GM12875 (cell line): Measurements from ENCODE around the gene VCP.

Experiments used
- H3K4me3 ChIP-seq: one replicate; pipeline ENCODE4 v1.5.1; 2011; ENCODE audit warnings: low read depth, low read length, control low read depth
- TF ChIP-seq, protein P1 (sequence below): IDR thresholded peaks from 2 replicates; pipeline ENCODE4 v1.5.1; 2011; ENCODE audit warnings: low read depth, mild to moderate bottlenecking, control low read depth, inconsistent platforms, low read length, moderate library complexity, borderline replicate concordance; ENCODE audit not compliant: insufficient read depth

The VCP gene

DNA sequence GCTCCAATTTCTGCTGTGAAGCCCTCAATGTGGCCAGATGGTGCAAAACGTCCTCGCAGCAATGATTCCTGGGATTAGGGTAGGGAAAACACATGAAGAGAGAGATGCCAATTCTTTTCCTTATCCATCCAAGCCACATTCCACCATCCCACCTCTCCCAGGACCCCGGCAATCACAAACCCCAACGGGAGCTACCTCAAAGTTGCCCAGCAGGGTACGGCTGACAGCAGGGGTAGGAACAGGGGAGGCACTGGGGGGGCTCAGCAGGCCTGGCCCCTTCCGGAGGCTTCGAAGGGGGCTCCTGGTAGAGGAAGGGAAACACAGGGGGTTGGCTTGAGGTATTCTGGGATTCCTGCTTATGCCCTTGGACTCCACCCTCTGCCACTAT lies 33.9 kb upstream of the VCP start:
- no peak overlapping the region for H3K4me3 ChIP-seq
- TF ChIP-seq, protein P1, sequence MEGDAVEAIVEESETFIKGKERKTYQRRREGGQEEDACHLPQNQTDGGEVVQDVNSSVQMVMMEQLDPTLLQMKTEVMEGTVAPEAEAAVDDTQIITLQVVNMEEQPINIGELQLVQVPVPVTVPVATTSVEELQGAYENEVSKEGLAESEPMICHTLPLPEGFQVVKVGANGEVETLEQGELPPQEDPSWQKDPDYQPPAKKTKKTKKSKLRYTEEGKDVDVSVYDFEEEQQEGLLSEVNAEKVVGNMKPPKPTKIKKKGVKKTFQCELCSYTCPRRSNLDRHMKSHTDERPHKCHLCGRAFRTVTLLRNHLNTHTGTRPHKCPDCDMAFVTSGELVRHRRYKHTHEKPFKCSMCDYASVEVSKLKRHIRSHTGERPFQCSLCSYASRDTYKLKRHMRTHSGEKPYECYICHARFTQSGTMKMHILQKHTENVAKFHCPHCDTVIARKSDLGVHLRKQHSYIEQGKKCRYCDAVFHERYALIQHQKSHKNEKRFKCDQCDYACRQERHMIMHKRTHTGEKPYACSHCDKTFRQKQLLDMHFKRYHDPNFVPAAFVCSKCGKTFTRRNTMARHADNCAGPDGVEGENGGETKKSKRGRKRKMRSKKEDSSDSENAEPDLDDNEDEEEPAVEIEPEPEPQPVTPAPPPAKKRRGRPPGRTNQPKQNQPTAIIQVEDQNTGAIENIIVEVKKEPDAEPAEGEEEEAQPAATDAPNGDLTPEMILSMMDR = no peak

DNA sequence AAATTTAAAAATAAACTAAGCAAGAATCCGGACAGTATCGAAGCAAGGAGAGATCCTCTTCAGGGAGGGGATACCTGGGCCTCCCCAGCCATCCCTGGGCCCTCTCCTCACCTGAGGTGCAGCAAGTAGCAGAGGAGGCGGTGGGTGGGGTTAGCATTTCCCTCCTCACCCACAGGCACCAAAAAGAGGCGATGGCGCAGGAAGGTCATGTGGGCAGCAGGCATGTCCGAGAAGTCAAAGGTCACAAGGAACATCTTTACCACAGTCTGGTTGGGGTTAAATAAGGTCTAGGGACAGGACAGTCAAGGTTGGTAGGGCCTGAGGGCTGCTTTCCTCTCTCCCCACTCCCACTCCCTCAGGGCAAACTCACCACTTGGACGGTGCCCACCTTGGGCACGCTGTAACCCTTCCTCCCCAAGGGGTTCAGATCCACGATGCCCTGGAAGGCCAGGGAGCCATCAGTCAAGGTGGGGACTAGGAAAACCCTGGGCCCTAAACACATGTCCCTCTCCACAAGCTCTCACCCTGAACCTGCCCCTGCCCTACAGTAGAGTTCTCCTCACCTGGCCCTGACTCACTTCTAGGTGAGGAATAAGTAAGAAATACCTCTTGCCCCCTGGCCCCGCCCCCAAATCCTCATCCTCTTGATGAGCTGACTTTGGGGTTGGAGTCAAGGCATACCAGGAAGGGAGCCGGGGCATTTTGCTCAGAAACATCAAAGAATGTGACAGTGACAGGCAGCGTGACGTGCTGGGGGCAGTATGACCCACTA lies 33.3 kb upstream of the VCP start:
- no peak overlapping the region for H3K4me3 ChIP-seq
- TF ChIP-seq, protein P1 = no peak

DNA sequence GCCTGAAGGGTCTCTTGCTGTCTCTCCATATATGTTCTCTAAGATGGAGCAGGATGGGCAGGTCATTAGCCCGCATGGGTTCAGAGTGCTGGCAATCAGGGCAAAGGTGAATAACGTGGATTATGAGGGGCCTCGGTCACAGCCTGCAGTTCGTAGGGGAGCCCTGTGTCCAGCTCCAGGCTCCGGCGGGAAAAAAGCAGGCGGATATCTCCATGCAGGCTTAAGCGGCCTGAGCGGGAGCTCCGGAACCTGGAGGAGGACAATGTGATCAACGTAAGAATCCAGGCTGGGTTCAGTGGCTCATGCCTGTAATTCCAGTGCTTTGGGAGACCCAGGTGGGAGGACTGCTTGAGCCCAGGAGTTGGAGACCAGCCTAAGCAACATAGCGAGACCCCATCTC lies 32.7 kb upstream of the VCP start:
- TF ChIP-seq, protein P1 = no peak
- no peak overlapping the region for H3K4me3 ChIP-seq

DNA sequence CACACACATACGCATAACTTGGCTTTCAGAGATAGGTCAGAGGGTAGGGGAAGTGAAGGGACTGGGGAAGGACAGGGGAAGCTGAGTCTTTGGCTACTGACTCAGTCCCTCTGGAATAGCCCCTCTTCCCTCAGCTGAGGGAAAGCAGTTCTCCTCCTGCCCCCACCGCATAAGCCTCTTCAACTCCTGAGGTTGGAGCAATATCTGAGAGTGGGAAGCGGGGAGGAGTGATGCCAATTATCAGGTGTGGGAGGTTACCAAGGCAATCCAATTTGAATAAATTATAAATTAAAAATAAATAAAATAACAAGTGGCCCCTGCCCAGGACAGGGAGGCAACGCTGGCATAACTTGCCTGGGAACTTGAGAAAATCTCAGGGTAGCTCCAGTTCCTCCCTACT lies 32.2 kb upstream of the VCP start:
- TF ChIP-seq, protein P1 = no peak

DNA sequence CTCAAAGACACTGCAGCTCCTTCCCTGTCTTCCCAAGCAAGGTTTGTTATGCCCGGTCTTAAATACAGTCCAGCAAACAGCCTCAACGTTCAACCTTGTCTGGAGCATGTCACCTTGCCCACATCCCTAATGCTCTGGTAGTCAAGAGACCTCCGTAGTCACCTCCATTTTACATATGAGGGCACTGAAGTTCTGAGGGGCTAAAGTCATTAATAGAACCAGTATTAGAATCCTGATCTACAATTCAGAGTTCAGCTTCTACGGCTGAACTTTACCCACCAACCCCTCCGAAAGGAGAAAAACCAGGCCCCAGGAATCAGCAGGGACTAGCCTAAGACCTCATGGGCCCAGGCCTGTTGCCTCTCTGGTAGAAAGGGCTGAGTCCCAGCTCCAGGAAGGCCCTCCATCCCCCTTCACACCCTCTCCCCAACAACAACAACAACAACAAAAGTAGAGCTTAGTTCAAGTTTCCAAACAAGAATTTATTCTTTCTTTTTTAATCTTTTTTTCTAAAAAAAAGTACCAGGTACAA lies 31.3 kb upstream of the VCP start:
- TF ChIP-seq, protein P1 = no peak
- H3K4me3 ChIP-seq = peak overlapping the region; percentile 87

More for the DNA sequence above, 32.2 kb upstream of the VCP start:
- H3K4me3 ChIP-seq = no peak overlapping the region

DNA sequence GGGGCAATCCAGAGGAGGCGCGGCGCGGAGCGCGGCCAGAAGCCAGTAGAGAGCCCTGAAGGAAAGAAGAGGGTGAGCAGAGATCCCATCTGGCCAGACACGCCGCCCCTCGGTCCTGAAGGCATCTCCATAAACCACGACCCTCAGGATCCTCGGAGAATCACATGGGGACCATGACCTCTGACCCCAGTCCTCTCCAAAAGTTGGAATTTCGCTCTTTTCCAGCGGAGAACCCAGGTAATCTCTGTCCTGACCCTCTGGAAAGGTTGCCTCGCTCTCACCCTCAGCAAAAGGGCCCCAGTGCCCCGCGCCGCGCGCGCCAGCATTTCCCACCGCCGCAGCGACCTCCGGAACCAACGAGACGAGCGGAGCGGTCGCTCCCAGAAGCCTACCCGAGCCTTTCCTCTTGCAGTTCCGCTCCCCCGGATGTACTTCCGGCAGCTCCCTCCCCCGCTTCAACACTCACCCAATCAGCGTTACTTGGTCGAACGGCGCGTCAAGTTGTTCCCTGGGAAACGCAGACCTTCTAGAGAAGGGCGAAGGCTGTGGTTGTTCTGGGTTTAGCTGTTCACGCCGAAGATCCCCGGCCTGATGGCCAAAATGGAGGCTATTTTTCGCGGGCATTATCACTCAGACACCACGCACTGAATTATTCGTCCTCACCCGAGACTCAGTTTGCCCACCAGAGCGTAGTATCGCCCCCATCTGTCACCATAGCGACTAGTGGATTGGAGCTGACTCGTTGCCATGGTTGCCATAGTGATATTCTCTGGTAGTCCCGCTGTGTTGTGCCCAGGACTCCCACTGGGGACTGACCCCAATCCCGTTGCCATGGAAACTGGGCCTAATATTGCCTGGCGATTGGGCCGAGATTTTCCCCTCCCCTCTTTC lies 30.6 kb upstream of the VCP start, which contains the start of gene STOML2:
STOML2 (minus strand) TSS at position 363 of the 891 bp plus-strand sequence; CDS start at position 326, 37 bp downstream.
- TF ChIP-seq, protein P1 = no peak
- H3K4me3 ChIP-seq = peak within 1 kb of the TSS; percentile 87
